ENCODE measurements around the gene CRIP3. TPM values are rescaled to one million over a fixed set of nuclear protein-coding genes. Genes with fewer than 3 reads are reported as not detected.

Gene CRIP3
- total RNA-seq, 1 experiment from 2014 or later, result not detected

DNA sequence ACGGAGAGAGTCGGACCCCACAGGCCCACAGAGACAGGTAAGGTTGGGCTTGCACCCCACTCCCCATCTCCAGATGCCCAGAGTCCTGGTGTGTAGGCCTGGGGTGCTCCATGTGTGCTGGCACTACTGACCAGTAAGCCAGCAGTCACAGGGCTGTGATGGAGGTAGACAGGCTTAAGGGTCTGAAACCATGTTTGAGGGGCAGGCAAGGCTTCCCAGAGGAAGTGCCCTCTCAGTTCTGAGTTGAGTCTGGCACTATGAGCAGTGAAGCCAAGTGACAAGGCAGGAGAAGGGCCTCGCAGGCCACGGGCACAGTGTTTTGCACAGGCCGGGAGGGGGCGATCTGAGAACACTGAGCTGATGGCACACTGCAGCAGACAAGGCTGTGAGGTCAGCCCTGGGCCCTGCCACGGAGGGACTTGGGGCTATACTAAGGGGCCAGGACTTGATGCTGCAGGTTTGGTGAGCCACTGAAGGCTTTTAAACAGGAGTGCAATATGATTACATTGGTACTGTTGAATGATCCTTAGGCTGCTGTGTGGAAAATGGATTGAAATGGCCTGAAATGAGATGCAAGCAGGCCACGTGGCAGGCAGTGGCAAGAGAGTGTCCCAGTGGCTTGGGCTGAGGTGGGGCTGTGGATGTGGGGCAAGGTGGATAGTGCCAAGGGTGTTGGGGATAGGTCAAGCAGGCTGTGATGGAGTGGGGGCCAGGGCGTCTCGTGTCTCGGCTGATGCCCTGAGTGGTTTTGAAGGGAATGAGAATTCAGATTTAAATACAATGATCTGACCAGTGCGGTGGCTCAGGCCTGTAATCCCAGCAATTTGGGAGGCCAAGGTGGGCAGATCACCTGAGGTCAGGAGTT, 45.1 kb downstream of the CRIP3 start:
- no peaks in the 10 kb centered on the region for H3K27me3 ChIP-seq (replicated peaks; ENCODE audit: control insufficient read depth, insufficient read depth, low read length)
- H3K4me1 ChIP-seq, result peaks cover 34% of the 10 kb centered on the region
- POLR2A ChIA-PET, result no interaction called here
- CTCF ChIA-PET, result interaction anchor here (0.6 to 3.3 kb wide), 10 partner anchors 16 to 242 kb away, joined by 3 to 17 read pairs (median 3); partner anchors contain the start of genes DNPH1 and ZNF318
- no peaks in the 10 kb centered on the region for H3K36me3 ChIP-seq (ENCODE audit: control insufficient read depth, insufficient read depth, low read length)
- H3K4me3 ChIP-seq (ENCODE audit: low read depth, low read length), result no peak overlapping the region
- H3K9me3 ChIP-seq, result no peaks in the 10 kb centered on the region
- no peaks in the 10 kb centered on the region for H3K27me3 Mint-ChIP-seq (ENCODE audit: insufficient read depth, unreplicated experiment)
- intact Hi-C loops (cut with micrococcal nuclease; ENCODE audit: unreplicated experiment), result loop anchor here (1.0 to 2.0 kb wide), 3 partner anchors 17 to 71 kb away; partner anchors contain the start of gene DNPH1
- BruUV-seq (replicated peaks), result no TSS peak
- no peak overlapping the region for H3K27ac Mint-ChIP-seq (ENCODE audit: unreplicated experiment)
- peaks cover 21% of the 10 kb centered on the region for H3K4me1 Mint-ChIP-seq (ENCODE audit: low read depth, unreplicated experiment)
- TF ChIP-seq CTCF (IDR thresholded peaks at IDR 0.05; ENCODE audit: insufficient read depth in 1 of 2, low read depth in 1 of 2, low read length in 1 of 2, severe bottlenecking in 1 of 2, unreplicated experiment in 1 of 2), result peak; percentile 55 to 79
- H3K36me3 Mint-ChIP-seq (ENCODE audit: insufficient read depth, unreplicated experiment), result no peaks in the 10 kb centered on the region
- no peaks in the 10 kb centered on the region for H3K9me3 Mint-ChIP-seq (ENCODE audit: unreplicated experiment)
- DNase-seq, result peak; percentile 69 to 73
- H3K4me3 Mint-ChIP-seq (ENCODE audit: unreplicated experiment), result no peak overlapping the region

DNA sequence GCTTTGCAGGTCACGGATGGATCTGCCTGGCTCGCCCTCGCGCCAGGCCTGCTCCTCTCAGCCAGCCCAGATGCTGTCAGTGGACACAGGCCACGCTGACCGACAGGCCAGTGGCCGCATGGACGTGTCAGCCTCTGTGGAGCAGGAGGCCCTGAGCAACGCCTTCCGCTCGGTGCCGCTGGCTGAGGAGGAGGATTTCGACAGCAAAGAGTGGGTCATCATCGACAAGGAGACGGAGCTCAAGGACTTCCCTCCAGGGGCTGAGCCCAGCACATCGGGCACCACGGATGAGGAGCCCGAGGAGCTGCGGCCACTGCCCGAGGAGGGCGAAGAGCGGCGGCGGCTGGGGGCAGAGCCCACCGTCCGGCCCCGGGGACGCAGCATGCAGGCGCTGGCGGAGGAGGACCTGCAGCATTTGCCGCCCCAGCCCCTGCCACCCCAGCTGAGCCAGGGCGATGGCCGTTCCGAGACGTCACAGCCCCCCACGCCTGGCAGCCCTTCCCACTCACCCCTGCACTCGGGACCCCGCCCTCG, 45.8 kb downstream of the CRIP3 start:
- peak overlapping the region; percentile 89 for H3K27ac Mint-ChIP-seq (ENCODE audit: unreplicated experiment)
- DNase-seq, result no peak
- Histone ChIP-seq H3K4me3 (ENCODE audit: low read depth, low read length) (no peak overlapping the region), H3K27me3 (replicated peaks; ENCODE audit: control insufficient read depth, insufficient read depth, low read length) (no peaks in the 10 kb centered on the region), H3K9me3 (no peaks in the 10 kb centered on the region), H3K36me3 (ENCODE audit: control insufficient read depth, insufficient read depth, low read length) (no peaks in the 10 kb centered on the region), H3K4me1 (peaks cover 27% of the 10 kb centered on the region)
- no peaks in the 10 kb centered on the region for H3K9me3 Mint-ChIP-seq (ENCODE audit: unreplicated experiment)
- no peaks in the 10 kb centered on the region for H3K27me3 Mint-ChIP-seq (ENCODE audit: insufficient read depth, unreplicated experiment)
- POLR2A ChIA-PET, result no interaction called here
- CTCF ChIA-PET, result interaction anchor here (0.7 to 3.3 kb wide), 9 partner anchors 18 to 243 kb away, joined by 3 to 17 read pairs (median 4); partner anchors contain the start of gene DNPH1
- H3K4me3 Mint-ChIP-seq (ENCODE audit: unreplicated experiment), result no peak overlapping the region
- H3K36me3 Mint-ChIP-seq (ENCODE audit: insufficient read depth, unreplicated experiment), result no peaks in the 10 kb centered on the region
- TF ChIP-seq CTCF (IDR thresholded peaks at IDR 0.05; ENCODE audit: insufficient read depth in 1 of 2, low read depth in 1 of 2, low read length in 1 of 2, severe bottlenecking in 1 of 2, unreplicated experiment in 1 of 2), result no peak
- H3K4me1 Mint-ChIP-seq (ENCODE audit: low read depth, unreplicated experiment), result peaks cover 18% of the 10 kb centered on the region
- intact Hi-C loops (cut with micrococcal nuclease; ENCODE audit: unreplicated experiment), result loop anchor here (1.0 to 2.0 kb wide), 3 partner anchors 18 to 71 kb away; partner anchors contain the start of gene DNPH1
- BruUV-seq (replicated peaks), result no TSS peak

DNA sequence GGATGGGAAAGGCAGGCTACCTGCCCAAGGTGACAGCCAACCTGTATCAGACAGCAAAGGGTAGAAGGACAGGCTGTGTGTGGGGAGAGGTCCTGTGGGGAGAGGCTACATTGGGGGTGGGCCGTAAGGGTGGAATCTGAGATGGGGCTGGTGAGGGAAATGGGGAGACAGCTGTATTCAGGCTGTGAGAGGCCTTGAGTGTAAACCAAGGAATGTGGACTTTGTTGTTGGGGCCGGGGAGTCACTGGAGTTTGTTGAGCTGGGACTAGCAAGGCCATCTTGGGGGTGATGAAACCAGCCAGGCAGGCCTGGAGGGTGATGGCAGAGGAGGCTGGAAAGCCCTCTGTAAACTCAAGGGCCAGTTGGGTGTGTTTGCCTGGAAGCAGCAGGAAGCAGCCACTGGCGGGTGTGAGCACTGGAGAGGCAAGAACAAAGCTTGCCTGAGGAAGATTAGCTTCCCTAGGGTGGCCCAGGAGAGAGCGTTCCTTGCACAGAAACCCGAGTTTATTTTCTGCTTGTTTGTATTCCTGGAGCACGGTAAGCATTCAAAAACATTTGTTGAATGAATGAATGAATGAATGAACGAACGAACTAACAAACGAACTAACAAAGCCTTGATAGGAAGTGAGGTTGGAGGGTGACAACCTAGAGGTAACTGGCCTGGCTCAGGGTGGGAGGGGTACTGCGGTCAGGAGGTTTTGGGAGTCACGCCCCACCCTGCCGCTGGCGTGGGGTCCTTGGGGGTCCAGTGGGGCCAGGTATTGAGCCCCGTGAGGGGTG, 46.4 kb downstream of the CRIP3 start:
- BruUV-seq (replicated peaks), result no TSS peak
- DNase-seq, result peak; percentile 79 to 87
- H3K36me3 ChIP-seq (ENCODE audit: control insufficient read depth, insufficient read depth, low read length), result no peaks in the 10 kb centered on the region
- no peaks in the 10 kb centered on the region for H3K27me3 ChIP-seq (replicated peaks; ENCODE audit: control insufficient read depth, insufficient read depth, low read length)
- H3K9me3 ChIP-seq, result no peaks in the 10 kb centered on the region
- Mint-ChIP-seq H3K36me3 (ENCODE audit: insufficient read depth, unreplicated experiment) (no peaks in the 10 kb centered on the region), H3K4me3 (ENCODE audit: unreplicated experiment) (peak overlapping the region; percentile 43), H3K27me3 (ENCODE audit: insufficient read depth, unreplicated experiment) (no peaks in the 10 kb centered on the region), H3K9me3 (ENCODE audit: unreplicated experiment) (no peaks in the 10 kb centered on the region), H3K27ac (ENCODE audit: unreplicated experiment) (peak overlapping the region; percentile 89), H3K4me1 (ENCODE audit: low read depth, unreplicated experiment) (peaks cover 12% of the 10 kb centered on the region)
- POLR2A ChIA-PET, result no interaction called here
- no peak overlapping the region for H3K4me3 ChIP-seq (ENCODE audit: low read depth, low read length)
- no peak for TF ChIP-seq CTCF (IDR thresholded peaks at IDR 0.05; ENCODE audit: insufficient read depth in 1 of 2, low read depth in 1 of 2, low read length in 1 of 2, severe bottlenecking in 1 of 2, unreplicated experiment in 1 of 2)
- H3K4me1 ChIP-seq, result peaks cover 20% of the 10 kb centered on the region
- intact Hi-C loops (cut with micrococcal nuclease; ENCODE audit: unreplicated experiment), result loop anchor here (2.0 kb wide), 2 partner anchors 19 to 33 kb away; partner anchors contain the start of gene DNPH1
- CTCF ChIA-PET, result interaction anchor here (0.6 to 3.3 kb wide), 6 partner anchors 19 to 193 kb away, joined by 3 to 17 read pairs (median 5); partner anchors contain the start of gene DLK2

Data from Caco-2 (cell line).